H1 (cell line): ENCODE results near the gene RIPPLY3.

Source experiments
- CEBPB ChIP-seq: IDR thresholded peaks from 2 replicates; pipeline ENCODE4 v1.6.1; 2012; ENCODE audit warnings: low read depth, low read length
- EGR1 ChIP-seq: IDR thresholded peaks from 2 replicates; pipeline ENCODE4 v1.6.1; 2011; ENCODE audit warnings: low read depth, low read length, borderline replicate concordance
- EZH2 ChIP-seq: fragments of 200-600 bp; sonication (generic); IDR thresholded peaks from 2 replicates; pipeline ENCODE4 v1.7.1; 2012; ENCODE audit warnings: low read depth, mild to moderate bottlenecking, moderate library complexity, low read length, inconsistent platforms; ENCODE audit not compliant: severe bottlenecking
- JUN ChIP-seq: IDR thresholded peaks from 2 replicates; pipeline ENCODE4 v1.6.1; 2011; ENCODE audit warnings: low read depth, mild to moderate bottlenecking, improper control_type of control experiment, low read length
- POLR2AphosphoS5 ChIP-seq: IDR thresholded peaks from 2 replicates; pipeline ENCODE4 v1.6.1; 2011; ENCODE audit warnings: low read depth, low read length
- RAD21 ChIP-seq, 2 experiments: IDR thresholded peaks in 1 of 2; conservative IDR thresholded peaks in 1 of 2; 2 replicates each; pipeline ENCODE4 v1.6.1; 2011; ENCODE audit warnings: low read depth in 2 of 2, low read length in 2 of 2, improper control_type of control experiment in 1 of 2, inconsistent platforms in 1 of 2, mild to moderate bottlenecking in 1 of 2, moderate library complexity in 1 of 2
- SP2 ChIP-seq: IDR thresholded peaks from 2 replicates; pipeline ENCODE4 v1.6.1; 2012; ENCODE audit warnings: mild to moderate bottlenecking, low read length, inconsistent platforms
- TBP ChIP-seq: IDR thresholded peaks from 2 replicates; pipeline ENCODE4 v1.6.1; 2011; ENCODE audit warnings: low read depth, low read length, improper control_type of control experiment
- TF ChIP-seq, protein P1 (sequence below), 3 experiments: IDR thresholded peaks; 1 replicate in 2 of 3; 2 replicates in 1 of 3; pipeline versions ENCODE4 v1.5.1 to v1.6.1; 2011; ENCODE audit warnings: low read length in 3 of 3, mild to moderate bottlenecking in 3 of 3, inconsistent platforms in 2 of 3, low read depth in 1 of 3, moderate library complexity in 1 of 3; ENCODE audit not compliant: insufficient read depth in 1 of 3; ENCODE audit errors: control extremely low read depth in 1 of 3
- TF ChIP-seq, protein P2 (sequence below): IDR thresholded peaks from 2 replicates; pipeline ENCODE4 v1.6.1; 2011; ENCODE audit warnings: low read depth, mild to moderate bottlenecking, low read length; ENCODE audit not compliant: insufficient read depth
- TF ChIP-seq, protein P3 (sequence below): IDR thresholded peaks from 2 replicates; pipeline ENCODE4 v1.6.1; 2012; ENCODE audit warnings: inconsistent platforms

DNA sequence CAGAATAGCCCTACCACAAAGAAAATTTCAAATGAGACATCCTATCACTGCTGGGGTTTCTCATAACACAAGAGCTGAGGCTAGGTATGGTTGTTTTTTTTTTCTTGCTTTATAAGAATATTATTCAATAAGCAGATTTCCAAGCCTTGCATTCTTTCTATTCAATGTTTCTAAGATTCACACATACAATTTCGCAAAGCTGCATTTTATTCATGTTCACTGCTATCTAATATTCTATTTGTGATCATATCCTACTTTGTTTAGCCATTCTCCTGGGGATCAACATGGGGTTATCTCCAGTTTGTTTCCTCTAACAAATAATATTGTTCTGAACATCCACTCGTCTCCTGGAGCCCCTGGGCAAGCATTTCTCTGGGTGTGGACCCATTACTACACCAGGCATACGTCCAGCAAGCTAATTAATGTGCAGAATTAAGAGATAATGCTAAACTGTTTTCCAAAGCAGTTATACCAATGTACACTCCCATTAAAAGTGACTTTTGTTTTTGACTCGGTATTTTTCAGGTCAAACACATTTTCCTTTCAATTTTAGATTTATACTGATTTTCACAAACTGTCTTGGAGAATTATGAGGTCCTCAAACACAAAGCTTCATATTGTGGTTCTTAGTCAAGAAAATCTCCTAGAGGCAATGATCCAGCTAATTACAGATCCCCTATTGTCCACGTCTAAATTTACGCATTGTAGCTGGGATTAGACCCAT lies 24.4 kb upstream of the RIPPLY3 start:
- no peak for TF ChIP-seq EZH2
- TF ChIP-seq, protein P1, sequence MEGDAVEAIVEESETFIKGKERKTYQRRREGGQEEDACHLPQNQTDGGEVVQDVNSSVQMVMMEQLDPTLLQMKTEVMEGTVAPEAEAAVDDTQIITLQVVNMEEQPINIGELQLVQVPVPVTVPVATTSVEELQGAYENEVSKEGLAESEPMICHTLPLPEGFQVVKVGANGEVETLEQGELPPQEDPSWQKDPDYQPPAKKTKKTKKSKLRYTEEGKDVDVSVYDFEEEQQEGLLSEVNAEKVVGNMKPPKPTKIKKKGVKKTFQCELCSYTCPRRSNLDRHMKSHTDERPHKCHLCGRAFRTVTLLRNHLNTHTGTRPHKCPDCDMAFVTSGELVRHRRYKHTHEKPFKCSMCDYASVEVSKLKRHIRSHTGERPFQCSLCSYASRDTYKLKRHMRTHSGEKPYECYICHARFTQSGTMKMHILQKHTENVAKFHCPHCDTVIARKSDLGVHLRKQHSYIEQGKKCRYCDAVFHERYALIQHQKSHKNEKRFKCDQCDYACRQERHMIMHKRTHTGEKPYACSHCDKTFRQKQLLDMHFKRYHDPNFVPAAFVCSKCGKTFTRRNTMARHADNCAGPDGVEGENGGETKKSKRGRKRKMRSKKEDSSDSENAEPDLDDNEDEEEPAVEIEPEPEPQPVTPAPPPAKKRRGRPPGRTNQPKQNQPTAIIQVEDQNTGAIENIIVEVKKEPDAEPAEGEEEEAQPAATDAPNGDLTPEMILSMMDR (IDR thresholded peaks at IDR 0.05; ENCODE audit: control extremely low read depth in 1 of 3, insufficient read depth in 1 of 3, low read depth in 1 of 3, low read length in 3 of 3) = no peak
- TF ChIP-seq SP2 = no peak
- no peak for TF ChIP-seq EGR1
- TF ChIP-seq JUN = no peak
- no peak for TF ChIP-seq POLR2AphosphoS5
- TF ChIP-seq, protein P2, sequence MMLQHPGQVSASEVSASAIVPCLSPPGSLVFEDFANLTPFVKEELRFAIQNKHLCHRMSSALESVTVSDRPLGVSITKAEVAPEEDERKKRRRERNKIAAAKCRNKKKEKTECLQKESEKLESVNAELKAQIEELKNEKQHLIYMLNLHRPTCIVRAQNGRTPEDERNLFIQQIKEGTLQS = no peak
- no peak for TF ChIP-seq CEBPB
- TF ChIP-seq RAD21 (IDR thresholded peaks at IDR 0.05 in 1 of 2, conservative IDR thresholded peaks at IDR 0.05 in 1 of 2; ENCODE audit: low read depth in 2 of 2, low read length in 2 of 2) = no peak
- TF ChIP-seq, protein P3, sequence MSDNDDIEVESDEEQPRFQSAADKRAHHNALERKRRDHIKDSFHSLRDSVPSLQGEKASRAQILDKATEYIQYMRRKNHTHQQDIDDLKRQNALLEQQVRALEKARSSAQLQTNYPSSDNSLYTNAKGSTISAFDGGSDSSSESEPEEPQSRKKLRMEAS = no peak
- no peak for TF ChIP-seq TBP
